ENCODE measurements around the gene DMXL1. TPM values are rescaled to one million over a fixed set of nuclear protein-coding genes. Genes with fewer than 3 reads are reported as not detected.

Gene DMXL1
- total and polyA plus RNA-seq, 4 donors: 8.8 to 125 (median 27.0) TPM

DNA sequence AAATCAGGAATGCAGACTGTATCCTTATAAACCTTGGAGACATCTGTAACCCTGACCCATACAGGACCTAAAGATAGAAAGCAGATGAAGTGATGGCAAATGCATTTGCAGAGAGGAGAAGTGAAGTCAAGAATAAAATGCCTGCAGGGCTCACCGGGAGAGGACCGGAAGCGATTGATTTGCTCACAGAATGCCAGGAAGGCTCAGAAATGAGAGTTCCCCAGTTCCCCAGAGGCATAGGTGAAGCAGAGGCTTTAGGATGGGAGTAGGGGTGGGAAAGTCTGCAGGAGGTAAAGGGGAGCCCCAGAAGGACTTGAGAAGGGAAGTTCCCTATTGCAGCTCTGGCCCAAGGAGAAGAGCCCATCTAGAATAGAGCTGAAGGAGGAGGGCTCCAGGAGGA is 221.0 kb downstream of the DMXL1 start:
- Histone ChIP-seq H3K4me1 (ENCODE audit: control insufficient read depth in 5 of 5, insufficient read depth in 5 of 5, low read length in 5 of 5) (peaks cover 3 to 42% (median 10%) of the 10 kb centered on the region in 5 donors), H3K4me3 (no peak overlapping the region), H3K27ac (ENCODE audit: low read depth in 1 of 2, low read length in 1 of 2) (no peak overlapping the region), H3K36me3 (ENCODE audit: control insufficient read depth in 4 of 4, insufficient read depth in 4 of 4, low read length in 4 of 4) (no peaks in the 10 kb centered on the region), H3K9me3 (ENCODE audit: control insufficient read depth in 4 of 4, insufficient read depth in 3 of 4, low read length in 3 of 4) (no peaks in the 10 kb centered on the region), H3K9ac (ENCODE audit: insufficient read depth in 1 of 2, low read length in 2 of 2) (no peak overlapping the region), H3K27me3 (ENCODE audit: control insufficient read depth in 3 of 3, insufficient read depth in 3 of 3, low read length in 2 of 3) (no peaks in the 10 kb centered on the region)
- TF ChIP-seq, protein P1, sequence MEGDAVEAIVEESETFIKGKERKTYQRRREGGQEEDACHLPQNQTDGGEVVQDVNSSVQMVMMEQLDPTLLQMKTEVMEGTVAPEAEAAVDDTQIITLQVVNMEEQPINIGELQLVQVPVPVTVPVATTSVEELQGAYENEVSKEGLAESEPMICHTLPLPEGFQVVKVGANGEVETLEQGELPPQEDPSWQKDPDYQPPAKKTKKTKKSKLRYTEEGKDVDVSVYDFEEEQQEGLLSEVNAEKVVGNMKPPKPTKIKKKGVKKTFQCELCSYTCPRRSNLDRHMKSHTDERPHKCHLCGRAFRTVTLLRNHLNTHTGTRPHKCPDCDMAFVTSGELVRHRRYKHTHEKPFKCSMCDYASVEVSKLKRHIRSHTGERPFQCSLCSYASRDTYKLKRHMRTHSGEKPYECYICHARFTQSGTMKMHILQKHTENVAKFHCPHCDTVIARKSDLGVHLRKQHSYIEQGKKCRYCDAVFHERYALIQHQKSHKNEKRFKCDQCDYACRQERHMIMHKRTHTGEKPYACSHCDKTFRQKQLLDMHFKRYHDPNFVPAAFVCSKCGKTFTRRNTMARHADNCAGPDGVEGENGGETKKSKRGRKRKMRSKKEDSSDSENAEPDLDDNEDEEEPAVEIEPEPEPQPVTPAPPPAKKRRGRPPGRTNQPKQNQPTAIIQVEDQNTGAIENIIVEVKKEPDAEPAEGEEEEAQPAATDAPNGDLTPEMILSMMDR (IDR thresholded peaks at IDR 0.05; ENCODE audit: control extremely low read depth, extremely low read depth): no peak
- ATAC-seq (ENCODE audit: insufficient read depth, low FRiP score) (no peak), DNase-seq (no peak)
- WGBS, 2 donors: 54 to 81% methylated on average over 3 of the region's 3 CpGs

DNA sequence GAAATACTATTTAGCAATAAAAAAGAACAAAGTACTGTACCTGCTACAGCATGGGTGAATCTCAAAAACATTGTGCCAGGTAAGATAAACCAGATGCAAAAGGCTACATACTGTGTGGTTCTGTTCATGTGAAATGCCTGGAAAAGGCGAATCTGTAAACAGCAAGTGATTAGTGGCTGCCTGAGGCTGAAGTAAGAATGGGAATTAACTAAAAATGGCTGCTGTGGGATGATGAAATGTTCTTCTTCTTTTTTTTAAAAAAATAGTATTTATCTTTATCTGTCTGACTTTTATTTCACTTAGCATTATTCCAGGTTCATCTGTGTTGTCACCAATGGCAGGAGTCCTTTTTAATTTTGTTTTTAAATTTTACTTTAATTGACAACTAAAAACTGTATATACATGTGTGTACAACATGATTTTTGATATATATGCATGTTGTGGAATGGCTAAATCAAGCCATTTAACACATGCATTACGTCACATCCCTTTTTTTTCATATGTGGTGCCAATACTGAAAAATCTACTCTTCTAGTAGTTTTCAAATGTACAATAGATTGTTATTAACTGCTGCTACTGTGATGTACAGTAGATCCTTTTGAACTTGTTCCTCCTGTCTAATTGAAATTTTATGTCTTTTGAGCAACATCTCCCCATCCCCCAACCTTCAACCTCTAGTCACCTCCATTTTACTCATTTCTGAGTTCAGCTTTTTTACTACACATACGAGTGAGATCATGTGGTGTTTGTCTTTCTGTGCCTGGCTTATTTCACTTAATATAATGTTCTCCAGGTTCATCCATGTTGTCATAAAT is 222.0 kb downstream of the DMXL1 start:
- no peak overlapping the region for H3K9ac ChIP-seq (ENCODE audit: insufficient read depth in 1 of 2, low read length in 2 of 2)
- WGBS, 2 donors: 58 to 77% methylated on average over 3 of the region's 3 CpGs
- peaks cover 3 to 32% (median 5%) of the 10 kb centered on the region in 5 donors for H3K4me1 ChIP-seq (ENCODE audit: control insufficient read depth in 5 of 5, insufficient read depth in 5 of 5, low read length in 5 of 5)
- H3K4me3 ChIP-seq: no peak overlapping the region
- H3K36me3 ChIP-seq (ENCODE audit: control insufficient read depth in 4 of 4, insufficient read depth in 4 of 4, low read length in 4 of 4): no peaks in the 10 kb centered on the region
- no peaks in the 10 kb centered on the region for H3K27me3 ChIP-seq (ENCODE audit: control insufficient read depth in 3 of 3, insufficient read depth in 3 of 3, low read length in 2 of 3)
- no peak for DNase-seq
- no peak for ATAC-seq (ENCODE audit: insufficient read depth, low FRiP score)
- no peaks in the 10 kb centered on the region for H3K9me3 ChIP-seq (ENCODE audit: control insufficient read depth in 4 of 4, insufficient read depth in 3 of 4, low read length in 3 of 4)
- TF ChIP-seq, protein P1 (IDR thresholded peaks at IDR 0.05; ENCODE audit: control extremely low read depth, extremely low read depth): no peak
- no peak overlapping the region for H3K27ac ChIP-seq (ENCODE audit: low read depth in 1 of 2, low read length in 1 of 2)

DNA sequence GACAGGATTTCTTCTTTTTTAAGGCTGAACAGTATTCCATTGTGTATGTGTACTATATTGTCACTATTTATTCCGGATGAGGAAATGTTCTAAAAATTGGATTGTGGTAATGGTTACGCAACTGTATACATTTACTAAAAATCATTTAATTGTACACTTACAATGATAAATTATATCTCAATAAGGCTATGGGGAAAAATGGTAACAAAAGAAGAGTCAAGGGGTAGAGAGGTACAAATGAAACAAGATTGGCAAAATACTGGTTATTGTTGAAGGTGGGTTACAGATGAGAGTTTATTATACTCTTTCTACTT is 222.6 kb downstream of the DMXL1 start:
- Histone ChIP-seq H3K4me3 (no peak overlapping the region), H3K36me3 (ENCODE audit: control insufficient read depth in 4 of 4, insufficient read depth in 4 of 4, low read length in 4 of 4) (no peaks in the 10 kb centered on the region), H3K9me3 (ENCODE audit: control insufficient read depth in 4 of 4, insufficient read depth in 3 of 4, low read length in 3 of 4) (no peaks in the 10 kb centered on the region), H3K27ac (ENCODE audit: low read depth in 1 of 2, low read length in 1 of 2) (no peak overlapping the region), H3K27me3 (ENCODE audit: control insufficient read depth in 3 of 3, insufficient read depth in 3 of 3, low read length in 2 of 3) (no peaks in the 10 kb centered on the region), H3K4me1 (ENCODE audit: control insufficient read depth in 5 of 5, insufficient read depth in 5 of 5, low read length in 5 of 5) (peaks cover 3 to 27% (median 5%) of the 10 kb centered on the region in 5 donors), H3K9ac (ENCODE audit: insufficient read depth in 1 of 2, low read length in 2 of 2) (no peak overlapping the region)
- ATAC-seq (ENCODE audit: insufficient read depth, low FRiP score) (no peak), DNase-seq (no peak)
- WGBS, 2 donors: 52 to 85% methylated on average over 2 of the region's 2 CpGs
- TF ChIP-seq, protein P1 (IDR thresholded peaks at IDR 0.05; ENCODE audit: control extremely low read depth, extremely low read depth): no peak

Small RNA genes within 50 kb of the gene (small RNA-seq; reads per million reads assigned to genes)
- not detected for gene LAMTOR3P2 (ENCODE audit: low replicate concordance)
- not detected for gene MIR5706 (ENCODE audit: low replicate concordance)
- not detected for gene RNU6-701P (ENCODE audit: low replicate concordance)

Other genes starting within 250 kb of the DMXL1 start
- 10 to 100 TPM in 1 of 2 donors, 1 to 10 TPM in 1; 6.8 to 11.4 TPM for gene DTWD2, start 82.5 kb upstream of the DMXL1 start, total RNA-seq
- gene DTWD2, start 82.5 kb upstream of the DMXL1 start, polyA plus RNA-seq: 1 to 10 TPM; 1.7 to 3.5 TPM